HepG2 (cell line): Measurements from ENCODE around the gene TMEM81. TPM values are rescaled to one million over a fixed set of nuclear protein-coding genes. Genes with fewer than 3 reads are reported as not detected.

Experiments used
- ATAC-seq: fragments of 200-7000 bp; cut with Tn5 transposase; 3 replicates; pipeline ENCODE4 v1.9.1; 2020; ENCODE audit warnings: mild to moderate bottlenecking, moderate library complexity
- BruUV-seq: library from RNA; stranded (reverse); fragments of 400-500 nt; replicated peaks from 2 replicates; lab custom pipeline; 2021; lab: Mats Ljungman, UMichigan
- CTCF ChIA-PET: fragments of 300-600 bp; formaldehyde crosslinking; extraction: SDS; loops from one replicate; lab custom pipeline; 2021; ENCODE audit warnings: low total read pairs, inconsistent platforms, low intra/inter-chr PET ratio; lab: Yijun Ruan, JAX
- POLR2A ChIA-PET: fragments of 350-600 bp; sonication (Branson Sonifier 250); formaldehyde crosslinking; loops from one replicate; lab custom pipeline; 2020; ENCODE audit warnings: antibody characterized with exemption, inconsistent platforms; lab: Yijun Ruan, JAX
- DNase-seq: peaks from one replicate; pipeline ENCODE4 v3.0.0-alpha.2; 2015; ENCODE audit warnings: low spot score
- FAIRE-seq: peaks from 3 replicates; lab custom pipeline; 2011; peaks lifted over from hg19 to GRCh38; lab: Jason Lieb, UNC
- H2AFZ ChIP-seq: one replicate; pipeline ENCODE4 v1.6.1; 2011; ENCODE audit warnings: low read length, inconsistent platforms
- H3K27ac ChIP-seq: fragments of 300-600 bp; 3 replicates; pipeline ENCODE4 v1.8.0; 2011; ENCODE audit warnings: mixed run types, mild to moderate bottlenecking, mixed read lengths, low read length, inconsistent platforms; ENCODE audit not compliant: insufficient read depth; ENCODE audit errors: extremely low read length
- H3K27me3 ChIP-seq, 2 experiments: fragments of 200-600 bp in 1 of 2; 2 replicates in 1 of 2; 3 replicates in 1 of 2; pipeline versions ENCODE4 v1.6.0 to v1.8.0; 2011; ENCODE audit warnings: low read length in 2 of 2, mild to moderate bottlenecking in 2 of 2, moderate library complexity in 2 of 2, inconsistent platforms in 1 of 2; ENCODE audit not compliant: insufficient read depth in 2 of 2, control insufficient read depth in 1 of 2
- H3K36me3 ChIP-seq, 2 experiments: fragments of 200-600 bp in 1 of 2; replicated peaks in 1 of 2; 2 replicates in 1 of 2; 3 replicates in 1 of 2; pipeline versions ENCODE4 v1.5.1 to v1.8.0; 2011; ENCODE audit warnings: low read length in 2 of 2, inconsistent platforms in 1 of 2; ENCODE audit not compliant: insufficient read depth in 2 of 2, control insufficient read depth in 1 of 2
- H3K4me1 ChIP-seq: 2 replicates; pipeline ENCODE4 v1.5.1; 2012; ENCODE audit warnings: low read length, inconsistent platforms; ENCODE audit not compliant: insufficient read depth
- H3K4me2 ChIP-seq: 2 replicates; pipeline ENCODE4 v1.6.0; 2011; ENCODE audit warnings: low read depth, low read length, inconsistent platforms
- H3K4me3 ChIP-seq, 3 experiments: fragments of 200-600 bp in 1 of 3; sonication (generic), shearing (Covaris generic) in 1 of 3; replicated peaks in 1 of 3; 2 replicates each; pipeline ENCODE4 v1.5.1; 2011 to 2016; ENCODE audit warnings: low read length in 3 of 3, inconsistent platforms in 2 of 3, low read depth in 2 of 3, mild to moderate bottlenecking in 2 of 3, control low read depth in 1 of 3, mixed read lengths in 1 of 3; ENCODE audit not compliant: insufficient read depth in 1 of 3
- H3K79me2 ChIP-seq: one replicate; pipeline ENCODE4 v1.6.1; 2011; ENCODE audit warnings: low read length, inconsistent platforms; ENCODE audit not compliant: insufficient read depth
- H3K9ac ChIP-seq: 2 replicates; pipeline ENCODE4 v1.6.0; 2011; ENCODE audit warnings: mild to moderate bottlenecking, low read depth, low read length, inconsistent platforms; ENCODE audit not compliant: insufficient read depth
- H3K9me3 ChIP-seq: 2 replicates; pipeline ENCODE4 v1.5.1; 2012; ENCODE audit warnings: mild to moderate bottlenecking, low read length
- H4K20me1 ChIP-seq: 2 replicates; pipeline ENCODE4 v1.6.0; 2011; ENCODE audit warnings: inconsistent platforms, mild to moderate bottlenecking, low read length, moderate library complexity; ENCODE audit not compliant: insufficient read depth
- HNF4A ChIP-seq: sonication (generic); formaldehyde crosslinking; IDR thresholded peaks from 2 replicates; pipeline ENCODE4 v1.4.0; 2020; ENCODE audit warnings: missing genetic modification reagents
- MEF2D ChIP-seq: sonication (generic); formaldehyde crosslinking; IDR thresholded peaks from 2 replicates; pipeline ENCODE4 v1.5.1; 2020; ENCODE audit warnings: mild to moderate bottlenecking, missing genetic modification reagents
- NFE2 ChIP-seq: sonication (generic); formaldehyde crosslinking; IDR thresholded peaks from 2 replicates; pipeline ENCODE4 v1.4.0; 2020; ENCODE audit warnings: missing genetic modification reagents
- NR2C2 ChIP-seq: sonication (generic); formaldehyde crosslinking; IDR thresholded peaks from 2 replicates; pipeline ENCODE4 v1.4.0; 2020; ENCODE audit warnings: missing genetic modification reagents, mild to moderate bottlenecking, moderate library complexity, borderline replicate concordance
- NR2F2 ChIP-seq: IDR thresholded peaks from 2 replicates; pipeline ENCODE4 v1.6.1; 2012; ENCODE audit warnings: low read depth, inconsistent platforms, borderline replicate concordance
- REL ChIP-seq: sonication (generic); formaldehyde crosslinking; conservative IDR thresholded peaks from 2 replicates; pipeline ENCODE4 v1.8.0; 2022; ENCODE audit warnings: mild to moderate bottlenecking, missing genetic modification reagents, moderate library complexity
- REXO4 ChIP-seq: sonication (generic); formaldehyde crosslinking; IDR thresholded peaks from 2 replicates; pipeline ENCODE4 v1.8.0; 2022; ENCODE audit warnings: missing genetic modification reagents, mild to moderate bottlenecking, borderline replicate concordance
- SNRNP70 ChIP-seq: fragments of 200-400 bp; formaldehyde crosslinking; IDR thresholded peaks from 2 replicates; pipeline ENCODE4 v1.6.1; 2017; ENCODE audit warnings: mild to moderate bottlenecking, low read depth, low read length, moderate library complexity
- TBX3 ChIP-seq: fragments of 450-650 bp; IDR thresholded peaks from 2 replicates; pipeline ENCODE4 v1.6.1; 2017; ENCODE audit warnings: antibody characterized with exemption, mild to moderate bottlenecking, inconsistent platforms, borderline replicate concordance
- ZKSCAN8 ChIP-seq: IDR thresholded peaks from 2 replicates; pipeline ENCODE4 v1.6.1; 2016; ENCODE audit warnings: borderline replicate concordance, missing genetic modification reagents, missing compliant biosample characterization
- ZNF235 ChIP-seq: sonication (generic); formaldehyde crosslinking; IDR thresholded peaks from 2 replicates; pipeline ENCODE4 v1.8.1; 2023; ENCODE audit warnings: mild to moderate bottlenecking, missing genetic modification reagents, borderline replicate concordance
- ZNF263 ChIP-seq: sonication (generic); formaldehyde crosslinking; IDR thresholded peaks from 2 replicates; pipeline ENCODE4 v1.4.0; 2020; ENCODE audit warnings: missing genetic modification reagents
- ZNF382 ChIP-seq: sonication (generic); formaldehyde crosslinking; IDR thresholded peaks from 2 replicates; pipeline ENCODE4 v1.5.0; 2020; ENCODE audit warnings: missing genetic modification reagents, mild to moderate bottlenecking, borderline replicate concordance
- ZNF619 ChIP-seq: sonication (generic); formaldehyde crosslinking; IDR thresholded peaks from 2 replicates; pipeline ENCODE4 v1.4.0; 2020; ENCODE audit warnings: mild to moderate bottlenecking, missing genetic modification reagents
- WGBS: methylation state at CpG from one replicate; pipeline ENCODE4 v1.1.6; 2017; ENCODE audit warnings: low lambda C conversion rate; 5-methylcytosine and 5-hydroxymethylcytosine counted together
- in situ Hi-C: cut with HindIII; loops from 2 replicates; pipeline ENCODE4 v1.10.0; 2017; ENCODE audit warnings: low pct_unique_long_range_greater_than_20kb; ENCODE audit not compliant: extremely low pct_ligation_motif_present
- intact Hi-C: fragments of 100-400 bp; cut with micrococcal nuclease; formaldehyde crosslinking; loops from one replicate; pipeline ENCODE4 v1.10.0; 2022; ENCODE audit not compliant: unreplicated experiment
- polyA plus RNA-seq, 8 experiments: library from polyadenylated mRNA; depleted of rRNA in 3 of 8; stranded (reverse) in 7 of 8; unstranded in 1 of 8; fragments of >200 nt; fragmentation: Illumina TruSeq in 4 of 8; extraction: Trizol in 4 of 8; gene quantifications; 2 replicates each; pipeline versions ENCODE4 v1.2.1 to v1.2.3, GENCODE V29; 2011 to 2016; ENCODE audit warnings: low read depth in 4 of 8, missing spikeins in 1 of 8, mixed read lengths in 1 of 8; ENCODE audit not compliant: insufficient read depth in 1 of 8
- total RNA-seq, 5 experiments: library from RNA; depleted of rRNA; stranded (reverse); fragments of >200 nt; fragmentation: Illumina TruSeq; extraction: Trizol; gene quantifications; 2 replicates each; pipeline ENCODE4 v1.2.3, GENCODE V29; 2016; ENCODE audit warnings: low read depth in 1 of 5

TMEM81 gene
- total and polyA plus RNA-seq, 2 of the 13 experiments (the other 11 are each of a cell fraction or from before 2014, with no cell fraction given): 1.1 TPM

DNA sequence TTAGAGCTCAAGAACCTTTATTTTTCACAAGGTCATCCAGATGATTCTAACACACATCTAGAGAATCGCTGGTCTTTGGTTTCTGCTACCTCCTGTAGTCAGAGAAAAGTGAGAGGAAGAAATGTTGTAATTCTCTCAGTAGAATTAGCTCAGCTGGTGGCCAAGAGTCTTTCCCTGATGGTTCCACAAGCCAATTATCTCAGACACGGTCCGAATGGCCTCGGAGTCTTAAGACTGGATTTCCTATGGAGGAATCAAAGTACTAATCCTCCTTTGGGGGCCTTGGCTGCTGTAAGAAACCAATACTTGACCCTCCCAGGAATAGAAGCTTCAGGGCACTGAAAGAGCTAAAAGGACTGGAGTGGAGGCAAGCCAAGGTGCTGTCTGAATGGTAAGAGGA, 1.8 kb downstream of the TMEM81 start:
- Histone ChIP-seq H3K27me3 (no peaks in the 10 kb centered on the region), H3K4me1 (no peaks in the 10 kb centered on the region), H3K27ac (no peak overlapping the region), H4K20me1 (no peaks in the 10 kb centered on the region), H3K9me3 (no peaks in the 10 kb centered on the region), H3K9ac (no peak overlapping the region), H3K79me2 (no peaks in the 10 kb centered on the region), H2AFZ (no peak overlapping the region), H3K36me3 (peaks cover 0 to 19% of the 10 kb centered on the region in 2 experiments; a peak in 3 of 5 replicates), H3K4me2 (no peak overlapping the region), H3K4me3 (no peak overlapping the region)
- WGBS: 96% methylated on average over 4 of the region's 4 CpGs
- intact Hi-C loops: no loop called here
- ChIA-PET CTCF (no interaction called here), POLR2A (no interaction called here)
- DNase-seq (no peak), FAIRE-seq (no peak), ATAC-seq (no peak)
- no peak for TF ChIP-seq TBX3
- TF ChIP-seq SNRNP70: no peak
- no peak for TF ChIP-seq ZNF382 (CRISPR knock-in tag)
- no peak for TF ChIP-seq ZNF263 (CRISPR knock-in tag)
- no peak for TF ChIP-seq REXO4 (CRISPR knock-in tag)
- no peak for TF ChIP-seq NFE2 (CRISPR knock-in tag)
- no peak for TF ChIP-seq ZNF235 (CRISPR knock-in tag)
- no peak for TF ChIP-seq ZNF619
- BruUV-seq: no TSS peak
- in situ Hi-C loops: no loop called here

DNA sequence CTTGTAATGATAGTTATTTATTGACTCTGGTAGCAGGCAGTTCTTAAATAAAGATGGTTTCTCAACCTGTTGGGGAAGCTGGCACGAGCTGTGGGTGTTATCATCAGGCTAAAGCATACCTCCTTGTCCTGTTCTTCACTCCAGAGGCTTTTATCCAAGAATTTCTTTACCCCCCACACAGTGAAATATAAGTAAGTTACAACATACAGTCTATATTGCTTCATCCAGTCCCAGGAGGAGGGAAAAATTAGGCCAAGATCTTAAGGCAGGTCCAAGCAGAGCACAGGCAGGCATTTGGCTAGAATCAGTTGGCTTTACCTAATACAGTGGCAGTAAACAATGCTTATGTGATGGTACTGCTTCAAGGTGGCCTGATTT, 6.3 kb downstream of the TMEM81 start:
- intact Hi-C loops: no loop called here
- no peak for TF ChIP-seq ZKSCAN8 (CRISPR knock-in tag)
- TF ChIP-seq HNF4A (CRISPR knock-in tag): no peak
- no peak for TF ChIP-seq REL (CRISPR knock-in tag)
- no peak for TF ChIP-seq NR2F2
- no peak for TF ChIP-seq MEF2D (CRISPR knock-in tag)
- no peak for TF ChIP-seq NR2C2 (CRISPR knock-in tag)
- Histone ChIP-seq H3K9me3 (no peaks in the 10 kb centered on the region), H3K79me2 (no peaks in the 10 kb centered on the region), H3K4me1 (no peaks in the 10 kb centered on the region), H4K20me1 (no peaks in the 10 kb centered on the region), H3K4me3 (no peak overlapping the region), H3K9ac (no peak overlapping the region), H3K4me2 (no peak overlapping the region), H2AFZ (no peak overlapping the region), H3K36me3 (no peaks in the 10 kb centered on the region), H3K27me3 (peaks cover 0 to 12% of the 10 kb centered on the region in 2 experiments; a peak in 2 of 5 replicates), H3K27ac (no peak overlapping the region)
- ATAC-seq (no peak), DNase-seq (no peak), FAIRE-seq (no peak)
- 71% methylated on average over 1 of the region's 1 CpG for WGBS
- no TSS peak for BruUV-seq
- in situ Hi-C loops: no loop called here
- CTCF ChIA-PET: no interaction called here
- POLR2A ChIA-PET: no interaction called here
